ENCODE data around the gene CCDC85A. TPM values are rescaled to one million over a fixed set of nuclear protein-coding genes. Genes with fewer than 3 reads are reported as not detected.

The CCDC85A gene
- total and polyA plus RNA-seq, 8 donors: 0.20 to 0.62 (median 0.31) TPM

- ATAC-seq (no peak), FAIRE-seq (no peak), DNase-seq (no peak)
- H3K27me3 ChIP-seq: no peaks in the 10 kb centered on the region
- no peak for TF ChIP-seq CTCF (IDR thresholded peaks at IDR 0.05)
- H3K4me3 ChIP-seq: no peak overlapping the region
- no peaks in the 10 kb centered on the region for H3K9me3 ChIP-seq
- H3K4me1 ChIP-seq: no peaks in the 10 kb centered on the region
- no peaks in the 10 kb centered on the region for H3K36me3 ChIP-seq
- H3K27ac ChIP-seq: no peak overlapping the region
- intact Hi-C loops (cut with DNase I): no loop called here
- 81% methylated on average over 3 of the region's 3 CpGs for WGBS, 2 donors
Observed at GRCh38 chr2:56231361-56231760, 47.6 kb downstream of the CCDC85A start.

GRCh38 chr2:56232912-56233311 lies 49.1 kb downstream of the CCDC85A start:
- no peak for TF ChIP-seq CTCF (IDR thresholded peaks at IDR 0.05)
- H3K27me3 ChIP-seq: no peaks in the 10 kb centered on the region
- ATAC-seq (no peak), FAIRE-seq (no peak), DNase-seq (no peak)
- WGBS, 2 donors: 80 to 90% methylated on average over 2 of the region's 2 CpGs
- no peaks in the 10 kb centered on the region for H3K36me3 ChIP-seq
- no peaks in the 10 kb centered on the region for H3K9me3 ChIP-seq
- intact Hi-C loops (cut with DNase I): no loop called here
- H3K4me1 ChIP-seq: no peaks in the 10 kb centered on the region
- no peak overlapping the region for H3K4me3 ChIP-seq
- no peak overlapping the region for H3K27ac ChIP-seq

- no peak for ATAC-seq
- no peak for FAIRE-seq
Observed at GRCh38 chr2:56234241-56234640, 50.5 kb downstream of the CCDC85A start.

DNA sequence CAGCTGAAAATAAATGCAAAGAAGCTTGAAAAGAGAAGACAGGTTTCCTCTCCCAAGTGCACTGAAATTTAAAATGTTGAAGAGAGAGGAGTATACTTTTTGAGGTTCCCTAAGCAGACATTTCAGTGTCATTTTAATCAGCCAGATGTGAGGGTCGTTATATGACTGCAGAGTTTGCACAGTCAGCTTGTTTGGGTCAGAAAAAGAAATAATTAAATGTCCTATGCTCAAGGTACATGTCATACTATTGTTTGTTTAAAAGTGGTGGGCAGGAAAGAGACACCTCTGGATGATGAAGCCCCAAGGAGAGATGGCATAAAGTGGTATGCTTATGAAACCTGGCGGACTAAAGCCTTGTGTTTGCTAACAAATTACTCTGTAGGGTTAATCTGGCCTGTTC lies 55.2 kb downstream of the CCDC85A start:
- H3K27me3 ChIP-seq: no peaks in the 10 kb centered on the region
- intact Hi-C loops (cut with DNase I): no loop called here
- no peak for FAIRE-seq
- DNase-seq: no peak
- H3K27ac ChIP-seq: no peak overlapping the region
- H3K4me1 ChIP-seq: no peaks in the 10 kb centered on the region
- H3K36me3 ChIP-seq: no peaks in the 10 kb centered on the region
- no peak for TF ChIP-seq CTCF (IDR thresholded peaks at IDR 0.05)
- ATAC-seq: no peak
- WGBS, 2 donors: 44 to 64% methylated on average over 2 of the region's 2 CpGs
- H3K4me3 ChIP-seq: no peak overlapping the region
- H3K9me3 ChIP-seq: no peaks in the 10 kb centered on the region

More at GRCh38 chr2:56234241-56234640, 50.5 kb downstream of the CCDC85A start:
- Histone ChIP-seq H3K27ac (no peak overlapping the region), H3K9me3 (no peaks in the 10 kb centered on the region), H3K4me3 (no peak overlapping the region), H3K36me3 (no peaks in the 10 kb centered on the region), H3K4me1 (no peaks in the 10 kb centered on the region), H3K27me3 (no peaks in the 10 kb centered on the region)
- no peak for DNase-seq
- no peak for TF ChIP-seq CTCF (IDR thresholded peaks at IDR 0.05)
- intact Hi-C loops (cut with DNase I): no loop called here
- WGBS, 2 donors: 58 to 66% methylated on average over 2 of the region's 2 CpGs

- Histone ChIP-seq H3K36me3 (no peaks in the 10 kb centered on the region), H3K27ac (no peak overlapping the region), H3K27me3 (no peaks in the 10 kb centered on the region), H3K4me1 (no peaks in the 10 kb centered on the region), H3K9me3 (no peaks in the 10 kb centered on the region), H3K4me3 (no peak overlapping the region)
- no peak for TF ChIP-seq CTCF (IDR thresholded peaks at IDR 0.05)
- no peak for FAIRE-seq
- DNase-seq: no peak
- intact Hi-C loops (cut with DNase I): no loop called here
- 43 to 49% methylated on average over 1 of the region's 1 CpG for WGBS, 2 donors
- ATAC-seq: no peak
Observed at GRCh38 chr2:56239437-56239836, 55.6 kb downstream of the CCDC85A start.
